ENCODE data around the gene KLF15.

The KLF15 gene

GRCh38 chr3:126316501-126316939 lies 40.7 kb downstream of the KLF15 start:
- Histone ChIP-seq H3K36me3 (ENCODE audit: control insufficient read depth, low read length) (no peaks in the 10 kb centered on the region), H3K4me3 (ENCODE audit: low read length) (no peak overlapping the region), H3K79me2 (ENCODE audit: control insufficient read depth, low read length) (no peaks in the 10 kb centered on the region), H3K27ac (ENCODE audit: low read depth, low read length) (no peak overlapping the region), H3F3A (ENCODE audit: control insufficient read depth, insufficient read depth) (no peaks in the 10 kb centered on the region), H3K4me1 (ENCODE audit: control insufficient read depth, low read length) (peaks cover 9% of the 10 kb centered on the region), H4K20me1 (ENCODE audit: control insufficient read depth, insufficient read depth, low read depth, low read length) (no peaks in the 10 kb centered on the region), H3K9me3 (ENCODE audit: control insufficient read depth, insufficient read depth, low read length) (no peaks in the 10 kb centered on the region), H3K4me2 (ENCODE audit: low read length) (no peak overlapping the region), H3K9me2 (replicated peaks; ENCODE audit: control insufficient read depth, low read length) (no peaks in the 10 kb centered on the region), H3K27me3 (ENCODE audit: control insufficient read depth, low read length) (no peaks in the 10 kb centered on the region)
- no peak for TF ChIP-seq CTCF (IDR thresholded peaks at IDR 0.05; ENCODE audit: low read depth, low read length, poor library complexity, severe bottlenecking)
- no peak for TF ChIP-seq EZH2phosphoT487 (IDR thresholded peaks at IDR 0.05; ENCODE audit: borderline replicate concordance, low read length)

- Histone ChIP-seq H3K9me3 (ENCODE audit: control insufficient read depth, insufficient read depth, low read length) (no peaks in the 10 kb centered on the region), H3F3A (ENCODE audit: control insufficient read depth, insufficient read depth) (no peaks in the 10 kb centered on the region), H3K27ac (ENCODE audit: low read depth, low read length) (no peak overlapping the region), H3K9me2 (replicated peaks; ENCODE audit: control insufficient read depth, low read length) (no peaks in the 10 kb centered on the region), H3K4me3 (ENCODE audit: low read length) (no peak overlapping the region), H3K79me2 (ENCODE audit: control insufficient read depth, low read length) (no peaks in the 10 kb centered on the region), H3K4me2 (ENCODE audit: low read length) (no peak overlapping the region), H3K27me3 (ENCODE audit: control insufficient read depth, low read length) (no peaks in the 10 kb centered on the region), H3K4me1 (ENCODE audit: control insufficient read depth, low read length) (peaks cover 9% of the 10 kb centered on the region), H3K36me3 (ENCODE audit: control insufficient read depth, low read length) (no peaks in the 10 kb centered on the region), H4K20me1 (ENCODE audit: control insufficient read depth, insufficient read depth, low read depth, low read length) (no peaks in the 10 kb centered on the region)
- TF ChIP-seq EZH2phosphoT487 (IDR thresholded peaks at IDR 0.05; ENCODE audit: borderline replicate concordance, low read length) = no peak
- no peak for TF ChIP-seq CTCF (IDR thresholded peaks at IDR 0.05; ENCODE audit: low read depth, low read length, poor library complexity, severe bottlenecking)
Measured at GRCh38 chr3:126316031-126316461, 41.2 kb downstream of the KLF15 start.

GRCh38 chr3:126314790-126315658 lies 42.2 kb downstream of the KLF15 start:
- Histone ChIP-seq H3K36me3 (ENCODE audit: control insufficient read depth, low read length) (no peaks in the 10 kb centered on the region), H3K4me3 (ENCODE audit: low read length) (no peak overlapping the region), H3K9me2 (replicated peaks; ENCODE audit: control insufficient read depth, low read length) (no peaks in the 10 kb centered on the region), H3K9me3 (ENCODE audit: control insufficient read depth, insufficient read depth, low read length) (no peaks in the 10 kb centered on the region), H3K4me2 (ENCODE audit: low read length) (no peak overlapping the region), H3K27ac (ENCODE audit: low read depth, low read length) (no peak overlapping the region), H3K79me2 (ENCODE audit: control insufficient read depth, low read length) (no peaks in the 10 kb centered on the region), H4K20me1 (ENCODE audit: control insufficient read depth, insufficient read depth, low read depth, low read length) (no peaks in the 10 kb centered on the region), H3K4me1 (ENCODE audit: control insufficient read depth, low read length) (peaks cover 9% of the 10 kb centered on the region), H3F3A (ENCODE audit: control insufficient read depth, insufficient read depth) (no peaks in the 10 kb centered on the region), H3K27me3 (ENCODE audit: control insufficient read depth, low read length) (no peaks in the 10 kb centered on the region)
- no peak for TF ChIP-seq CTCF (IDR thresholded peaks at IDR 0.05; ENCODE audit: low read depth, low read length, poor library complexity, severe bottlenecking)
- TF ChIP-seq EZH2phosphoT487 (IDR thresholded peaks at IDR 0.05; ENCODE audit: borderline replicate concordance, low read length) = no peak
